ENCODE measurements around the gene AMBP.

Gene AMBP

GRCh38 chr9:114014044-114014443 is 64.1 kb downstream of the AMBP start:
- Mint-ChIP-seq H3K4me1 (ENCODE audit: low read depth) (no peaks in the 10 kb centered on the region), H3K9me3 (peaks cover 13% of the 10 kb centered on the region), H3K27ac (no peak overlapping the region)

GRCh38 chr9:114012126-114012525 is 66.0 kb downstream of the AMBP start:
- Mint-ChIP-seq H3K4me1 (ENCODE audit: low read depth) (no peaks in the 10 kb centered on the region), H3K27me3 (no peaks in the 10 kb centered on the region), H3K9me3 (peaks cover 13% of the 10 kb centered on the region), H3K27ac (no peak overlapping the region), H3K4me3 (no peak overlapping the region), H3K36me3 (ENCODE audit: low read depth) (no peaks in the 10 kb centered on the region)

More at GRCh38 chr9:114014044-114014443, 64.1 kb downstream of the AMBP start:
- Mint-ChIP-seq H3K27me3 (no peaks in the 10 kb centered on the region), H3K4me3 (no peak overlapping the region), H3K36me3 (ENCODE audit: low read depth) (no peaks in the 10 kb centered on the region)

GRCh38 chr9:114011313-114011712 is 66.8 kb downstream of the AMBP start:
- H3K4me3 Mint-ChIP-seq: no peak overlapping the region

More at GRCh38 chr9:114011313-114011712, 66.8 kb downstream of the AMBP start:
- H3K9me3 Mint-ChIP-seq: peaks cover 13% of the 10 kb centered on the region
- no peaks in the 10 kb centered on the region for H3K4me1 Mint-ChIP-seq (ENCODE audit: low read depth)
- H3K36me3 Mint-ChIP-seq (ENCODE audit: low read depth): no peaks in the 10 kb centered on the region
- no peak overlapping the region for H3K27ac Mint-ChIP-seq
- no peaks in the 10 kb centered on the region for H3K27me3 Mint-ChIP-seq
